MCF 10A (cell line): Measurements from ENCODE around the gene RELL2. TPM values are rescaled to one million over a fixed set of nuclear protein-coding genes. Genes with fewer than 3 reads are reported as not detected.

Source experiments
- BruUV-seq: library from RNA; stranded (reverse); fragments of 400-500 nt; replicated peaks from 2 replicates; lab custom pipeline; 2021; lab: Mats Ljungman, UMichigan
- CTCF ChIA-PET: fragments of 300-600 bp; sonication (Branson Sonifier 250); formaldehyde crosslinking; extraction: SDS; loops from one replicate; lab custom pipeline; 2021; ENCODE audit warnings: antibody characterized with exemption, inconsistent platforms; lab: Yijun Ruan, JAX
- POLR2A ChIA-PET: fragments of 300-600, 350-650 bp; sonication (Branson Sonifier 250); formaldehyde crosslinking; extraction: SDS; loops from one replicate; lab custom pipeline; 2020; ENCODE audit warnings: antibody characterized with exemption, inconsistent platforms; lab: Yijun Ruan, JAX
- DNase-seq: peaks from one replicate; pipeline ENCODE4 v3.0.0-alpha.2; 2018; ENCODE audit not compliant: unreplicated experiment
- H3K27ac Mint-ChIP-seq: one replicate; pipeline ENCODE4 v1.8.0; 2022; ENCODE audit warnings: mild to moderate bottlenecking, low read depth, mixed read lengths; ENCODE audit not compliant: unreplicated experiment
- H3K27me3 Mint-ChIP-seq: one replicate; pipeline ENCODE4 v1.8.0; 2022; ENCODE audit warnings: mixed read lengths; ENCODE audit not compliant: insufficient read depth, unreplicated experiment
- H3K36me3 Mint-ChIP-seq: one replicate; pipeline ENCODE4 v1.8.0; 2022; ENCODE audit warnings: mild to moderate bottlenecking, moderate library complexity, mixed read lengths; ENCODE audit not compliant: insufficient read depth, unreplicated experiment
- H3K4me1 Mint-ChIP-seq: one replicate; pipeline ENCODE4 v1.8.0; 2022; ENCODE audit warnings: mixed read lengths; ENCODE audit not compliant: insufficient read depth, unreplicated experiment
- H3K4me3 Mint-ChIP-seq: one replicate; pipeline ENCODE4 v1.8.0; 2022; ENCODE audit warnings: mild to moderate bottlenecking, moderate library complexity, mixed read lengths; ENCODE audit not compliant: unreplicated experiment
- H3K9me3 Mint-ChIP-seq: one replicate; pipeline ENCODE4 v1.8.0; 2022; ENCODE audit warnings: mixed read lengths; ENCODE audit not compliant: unreplicated experiment
- intact Hi-C: fragments of 100-400 bp; cut with micrococcal nuclease; formaldehyde crosslinking; loops from 2 replicates; pipeline ENCODE4 v1.14.1; 2022
- total RNA-seq: library from RNA; stranded (reverse); gene quantifications from 2 replicates; pipeline ENCODE4 v1.2.3, GENCODE V29; 2022
- TF ChIP-seq, protein P1 (sequence below): fragments of 200-600 bp; IDR thresholded peaks from one replicate; pipeline ENCODE4 v1.8.0; 2022; ENCODE audit warnings: antibody characterized with exemption, mild to moderate bottlenecking; ENCODE audit not compliant: unreplicated experiment

Gene RELL2
- total RNA-seq, 1 experiment from 2014 or later, result 12.5 TPM

GRCh38 chr5:141663506-141663905 lies 26.7 kb downstream of the RELL2 start:
- ChIA-PET CTCF (interaction anchor here (0.5 to 11.4 kb wide), 17 partner anchors 12 to 1234 kb away, joined by 3 to 123 read pairs (median 4); partner anchors contain the start of genes ARAP3 and FCHSD1), POLR2A (interaction anchor here (1.0 to 1.6 kb wide), 2 partner anchors 11 to 20 kb away, joined by 3 to 4 read pairs; no protein-coding TSS in a partner anchor)
- Mint-ChIP-seq H3K27ac (no peak overlapping the region), H3K9me3 (no peaks in the 10 kb centered on the region), H3K36me3 (peaks cover 19% of the 10 kb centered on the region), H3K4me1 (peaks cover 4% of the 10 kb centered on the region), H3K27me3 (no peaks in the 10 kb centered on the region), H3K4me3 (no peak overlapping the region)
- no TSS peak for BruUV-seq
- TF ChIP-seq, protein P1, sequence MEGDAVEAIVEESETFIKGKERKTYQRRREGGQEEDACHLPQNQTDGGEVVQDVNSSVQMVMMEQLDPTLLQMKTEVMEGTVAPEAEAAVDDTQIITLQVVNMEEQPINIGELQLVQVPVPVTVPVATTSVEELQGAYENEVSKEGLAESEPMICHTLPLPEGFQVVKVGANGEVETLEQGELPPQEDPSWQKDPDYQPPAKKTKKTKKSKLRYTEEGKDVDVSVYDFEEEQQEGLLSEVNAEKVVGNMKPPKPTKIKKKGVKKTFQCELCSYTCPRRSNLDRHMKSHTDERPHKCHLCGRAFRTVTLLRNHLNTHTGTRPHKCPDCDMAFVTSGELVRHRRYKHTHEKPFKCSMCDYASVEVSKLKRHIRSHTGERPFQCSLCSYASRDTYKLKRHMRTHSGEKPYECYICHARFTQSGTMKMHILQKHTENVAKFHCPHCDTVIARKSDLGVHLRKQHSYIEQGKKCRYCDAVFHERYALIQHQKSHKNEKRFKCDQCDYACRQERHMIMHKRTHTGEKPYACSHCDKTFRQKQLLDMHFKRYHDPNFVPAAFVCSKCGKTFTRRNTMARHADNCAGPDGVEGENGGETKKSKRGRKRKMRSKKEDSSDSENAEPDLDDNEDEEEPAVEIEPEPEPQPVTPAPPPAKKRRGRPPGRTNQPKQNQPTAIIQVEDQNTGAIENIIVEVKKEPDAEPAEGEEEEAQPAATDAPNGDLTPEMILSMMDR, result no peak
- intact Hi-C loops, result no loop called here
- no peak for DNase-seq

GRCh38 chr5:141664733-141665461 lies 28.1 kb downstream of the RELL2 start:
- peaks cover 26% of the 10 kb centered on the region for H3K36me3 Mint-ChIP-seq
- no peaks in the 10 kb centered on the region for H3K27me3 Mint-ChIP-seq
- peak; percentile 83 for DNase-seq
- no TSS peak for BruUV-seq
- H3K9me3 Mint-ChIP-seq, result no peaks in the 10 kb centered on the region
- CTCF ChIA-PET, result interaction anchor here (0.6 to 11.4 kb wide), 41 partner anchors 8 to 1941 kb away, joined by 3 to 123 read pairs (median 4); partner anchors contain the start of genes ARAP3, FCHSD1, PCDH1 and RNF14
- POLR2A ChIA-PET, result interaction anchor here (0.7 to 1.7 kb wide), 7 partner anchors 14 to 305 kb away, joined by 3 to 8 read pairs (median 4); partner anchors contain the start of genes ARAP3, FCHSD1, HDAC3 and RELL2
- intact Hi-C loops, result loop anchor here (1.0 kb wide), 4 partner anchors 27 to 295 kb away; no protein-coding TSS in a partner anchor
- no peak overlapping the region for H3K27ac Mint-ChIP-seq
- H3K4me3 Mint-ChIP-seq, result no peak overlapping the region
- TF ChIP-seq, protein P1, result peak; percentile 94
- H3K4me1 Mint-ChIP-seq, result peaks cover 4% of the 10 kb centered on the region

GRCh38 chr5:141665995-141666940 lies 29.5 kb downstream of the RELL2 start:
- Mint-ChIP-seq H3K36me3 (peaks cover 31% of the 10 kb centered on the region), H3K4me3 (no peak overlapping the region), H3K9me3 (no peaks in the 10 kb centered on the region), H3K4me1 (peaks cover 4% of the 10 kb centered on the region), H3K27ac (no peak overlapping the region), H3K27me3 (no peaks in the 10 kb centered on the region)
- DNase-seq, result no peak
- CTCF ChIA-PET, result interaction anchor here (0.6 to 11.4 kb wide), 18 partner anchors 14 to 392 kb away, joined by 3 to 123 read pairs (median 4); partner anchors contain the start of genes ARAP3, FCHSD1 and PCDH1
- TF ChIP-seq, protein P1, result no peak
- intact Hi-C loops, result loop anchor here (1.0 kb wide), 4 partner anchors 26 to 294 kb away; no protein-coding TSS in a partner anchor
- BruUV-seq, result no TSS peak
- POLR2A ChIA-PET, result interaction anchor here (0.6 to 1.4 kb wide), 2 partner anchors 15 to 1082 kb away, joined by 3 to 5 read pairs; partner anchors contain the start of gene FCHSD1
